Central memory CD4-positive, alpha-beta T cell (primary cell): Measurements from ENCODE around the gene RASL11B.
"Not testable (repeated sequence)": the region's sequence is repeated elsewhere in the genome, so short reads cannot be mapped to it uniquely, and the experiment has no call there.

ENCODE experiments used
- DNase-seq: peaks from one replicate; pipeline ENCODE4 v3.0.0; 2022
- total RNA-seq, 3 experiments: gene quantifications; one replicate each; lab custom pipeline; 2026; lab: John Stamatoyannopoulos, UW

The RASL11B gene, protein sequence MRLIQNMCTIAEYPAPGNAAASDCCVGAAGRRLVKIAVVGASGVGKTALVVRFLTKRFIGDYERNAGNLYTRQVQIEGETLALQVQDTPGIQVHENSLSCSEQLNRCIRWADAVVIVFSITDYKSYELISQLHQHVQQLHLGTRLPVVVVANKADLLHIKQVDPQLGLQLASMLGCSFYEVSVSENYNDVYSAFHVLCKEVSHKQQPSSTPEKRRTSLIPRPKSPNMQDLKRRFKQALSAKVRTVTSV
- total RNA-seq: 0 to 0.39 (median 0.11) reads per million in 3 experiments

DNA sequence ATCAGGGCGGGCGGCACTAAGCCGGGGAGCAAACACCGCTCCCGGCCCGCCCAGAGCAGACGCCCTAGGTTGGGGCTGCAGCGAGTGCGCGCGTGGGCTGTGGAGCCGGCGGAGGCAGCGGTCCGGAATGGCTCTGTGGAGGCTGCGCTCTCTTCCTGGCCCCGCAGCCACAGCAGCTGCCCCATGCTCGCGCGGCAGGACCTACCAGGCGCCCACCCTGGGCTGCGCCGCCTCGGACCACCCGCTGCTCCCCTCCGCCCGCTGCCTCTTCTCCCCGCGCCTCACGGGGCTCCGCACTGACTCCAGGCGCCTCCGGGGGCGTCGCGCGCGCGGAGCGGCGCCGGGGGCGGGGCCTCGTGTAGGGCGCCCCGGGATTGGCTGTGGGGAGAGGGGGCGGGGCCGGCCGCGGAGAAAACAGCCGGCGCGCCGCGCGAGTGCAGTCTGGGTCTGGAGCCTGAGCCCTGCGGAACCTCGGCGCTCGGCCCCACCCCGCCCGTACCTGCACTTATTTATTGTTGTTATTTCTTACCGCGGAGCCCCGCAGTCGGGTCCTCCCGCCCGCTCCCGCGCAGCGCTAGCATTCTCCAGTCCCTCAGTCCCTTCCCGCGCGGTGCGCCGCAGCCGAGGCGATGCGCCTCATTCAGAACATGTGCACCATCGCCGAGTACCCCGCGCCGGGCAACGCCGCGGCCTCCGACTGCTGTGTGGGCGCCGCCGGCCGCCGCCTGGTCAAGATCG is at the start of gene RASL11B:
TSS of gene RASL11B (plus strand) at position 439 of the 738 bp plus-strand sequence. CDS start at position 630, 191 bp downstream.
- DNase-seq: peak; percentile 82

DNA sequence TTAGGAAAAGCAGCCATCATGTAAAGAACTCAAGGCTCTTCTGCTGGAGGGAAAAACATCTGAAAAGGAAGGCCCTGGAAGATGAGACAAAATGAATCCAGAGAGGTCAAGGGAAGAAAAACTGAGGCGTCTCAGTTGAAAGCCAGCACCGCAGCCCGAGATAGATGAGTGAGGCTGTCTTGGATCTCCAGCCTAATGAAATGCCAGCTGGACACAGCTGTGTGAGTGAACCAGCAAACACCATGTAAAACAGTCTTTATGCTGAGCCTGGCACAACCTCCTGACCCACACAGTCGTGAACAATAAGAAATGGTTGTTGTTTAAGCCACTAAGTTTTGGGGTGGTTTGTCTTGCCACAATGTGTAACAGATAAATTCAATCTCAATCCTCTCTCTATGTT is 48.6 kb upstream of the RASL11B start:
- DNase-seq: no peak

GRCh38 chr4:52822583-52822971 is 39.5 kb upstream of the RASL11B start:
- DNase-seq: no peak

DNA sequence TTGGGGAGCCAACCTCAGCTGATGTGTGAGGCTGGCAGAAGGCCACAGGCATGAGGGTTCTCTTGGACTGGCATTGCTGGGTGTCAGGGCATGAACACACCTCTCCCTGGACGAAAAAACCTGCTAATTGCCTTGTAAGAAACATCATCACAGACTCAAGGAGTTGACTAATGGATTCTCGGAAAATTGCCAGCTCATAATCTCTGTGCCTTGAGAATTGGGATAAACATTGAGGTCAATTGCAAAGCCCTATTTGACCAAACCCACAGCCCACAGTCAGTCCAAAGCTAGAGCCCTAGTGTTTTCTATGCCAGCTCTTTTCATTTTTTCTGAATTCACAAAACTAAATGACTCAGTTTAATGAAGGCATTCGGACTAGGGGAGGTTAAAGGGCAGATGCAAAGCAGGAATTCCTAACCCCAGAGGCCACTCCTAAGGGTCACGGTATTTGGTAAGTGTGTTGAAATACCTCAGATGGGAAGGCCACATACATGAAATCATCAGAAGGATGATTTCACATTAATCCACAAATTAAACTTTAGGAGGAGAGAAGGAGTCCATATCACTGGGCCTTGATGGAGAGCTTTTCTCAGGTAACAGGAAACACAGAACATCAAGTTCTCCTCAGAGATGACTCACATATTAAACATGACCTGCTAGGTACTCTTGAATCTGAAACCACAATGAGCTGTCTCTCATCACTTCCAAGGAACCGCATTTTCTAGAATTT is 39.0 kb upstream of the RASL11B start:
- DNase-seq: no peak

DNA sequence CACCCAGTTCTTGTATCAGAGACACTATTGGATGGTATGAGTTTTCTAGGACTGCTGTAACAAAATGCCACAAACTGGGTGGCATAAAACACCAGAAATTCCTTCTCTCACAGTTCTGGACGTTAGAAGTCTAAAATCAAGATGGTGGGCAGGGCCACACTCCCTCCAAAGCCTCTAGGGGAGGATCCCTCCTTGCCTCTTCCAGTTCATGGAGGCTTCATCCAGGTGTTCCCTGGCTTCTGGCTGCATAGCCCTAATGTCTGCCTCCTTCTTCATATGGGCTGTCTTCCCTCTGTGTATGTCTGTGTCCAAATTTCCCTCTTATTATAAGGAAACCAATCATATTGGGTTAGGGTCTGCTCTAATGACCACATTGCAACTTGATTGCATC is 38.4 kb upstream of the RASL11B start:
- no peak for DNase-seq

DNA sequence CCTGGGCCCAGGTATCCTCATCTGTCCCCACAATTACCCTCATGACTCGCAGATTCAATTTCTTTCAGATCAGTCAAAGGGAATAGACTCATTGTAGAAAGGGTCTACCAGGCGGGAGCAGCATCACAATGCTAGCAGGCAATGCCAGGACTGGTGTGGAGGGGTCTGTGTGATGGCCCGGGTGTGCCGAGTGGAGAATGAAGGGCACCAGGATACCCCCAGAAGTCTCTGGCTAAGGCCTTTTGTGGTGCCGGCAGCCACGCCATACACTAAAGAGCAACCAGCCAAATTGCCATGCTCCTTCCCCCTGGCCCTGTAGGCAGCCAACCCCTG is 37.9 kb upstream of the RASL11B start:
- no peak for DNase-seq

DNA sequence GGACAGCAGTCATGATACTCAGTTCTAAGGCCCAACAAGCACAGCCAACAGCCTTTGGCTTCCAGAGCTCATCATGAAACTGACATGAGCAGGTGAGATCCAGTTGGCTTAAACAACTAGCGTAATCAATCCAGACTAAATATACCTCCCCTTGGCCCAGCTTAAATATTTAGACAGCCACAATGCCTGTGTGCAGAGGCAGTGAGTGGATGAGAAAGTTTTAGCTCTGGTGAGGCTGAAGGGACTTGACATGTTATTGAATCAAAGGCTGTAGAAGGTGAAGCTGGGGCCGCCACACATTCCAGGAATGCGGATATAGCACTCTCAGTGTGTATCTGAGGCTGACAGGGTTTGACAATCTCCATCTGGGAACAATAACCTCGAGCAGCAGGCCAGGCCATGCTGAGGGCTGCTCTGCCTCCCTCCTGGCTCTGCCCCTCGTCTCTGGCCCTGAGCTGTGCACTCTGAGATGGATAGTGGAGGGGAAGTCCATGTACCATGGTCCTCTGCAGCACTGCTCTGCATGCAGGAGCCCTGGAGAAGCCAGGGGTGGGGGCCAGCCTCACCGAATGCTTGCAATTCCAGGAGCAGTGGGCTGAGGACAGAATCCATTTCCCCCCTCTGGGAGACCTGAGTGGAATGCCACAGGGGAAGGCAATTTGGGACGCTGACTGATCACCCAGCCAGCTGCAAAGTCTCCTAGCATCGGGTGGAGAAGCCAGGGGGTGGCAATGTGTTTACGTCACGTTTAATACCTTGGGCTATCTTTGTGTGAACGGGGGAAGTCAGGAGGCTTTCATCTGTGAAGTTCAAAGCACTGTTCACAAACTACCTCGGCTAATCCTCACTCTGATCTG is 37.3 kb upstream of the RASL11B start:
- no peak for DNase-seq

GRCh38 chr4:52825460-52826090 is 36.5 kb upstream of the RASL11B start:
- DNase-seq: peak; percentile 9

DNA sequence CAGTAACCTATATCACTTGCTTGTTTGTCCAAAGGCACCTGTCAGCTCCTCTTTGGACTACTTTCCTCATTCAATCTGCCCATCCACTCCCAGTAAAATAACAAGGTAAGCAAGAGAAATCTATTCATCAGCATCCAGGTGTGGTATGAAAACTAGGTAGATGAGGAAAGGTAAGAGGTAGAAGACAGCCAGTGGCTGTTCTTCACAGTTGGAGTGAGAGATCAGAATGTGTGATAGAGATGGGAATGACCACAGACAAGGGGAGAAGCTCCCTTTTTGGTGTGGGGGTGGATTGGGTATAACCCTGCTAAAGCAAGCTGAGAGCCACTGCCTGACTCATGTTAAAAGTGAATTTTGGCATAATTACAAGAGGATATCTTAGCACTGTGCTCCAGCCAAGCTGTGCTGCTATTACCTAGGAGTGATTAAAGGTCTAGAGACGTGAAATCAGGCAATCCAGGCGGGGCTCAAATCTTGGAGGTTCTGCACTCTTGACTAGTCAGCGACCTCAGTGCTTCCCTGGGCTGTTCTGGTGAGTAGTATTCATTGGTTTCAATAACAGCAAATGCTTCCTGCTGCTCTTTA is 28.1 kb upstream of the RASL11B start:
- no peak for DNase-seq

- DNase-seq: not testable (repeated sequence)
Measured at GRCh38 chr4:52834641-52835456, 27.3 kb upstream of the RASL11B start.

- no peak for DNase-seq
Measured at GRCh38 chr4:52836120-52836519, 26.0 kb upstream of the RASL11B start.

DNA sequence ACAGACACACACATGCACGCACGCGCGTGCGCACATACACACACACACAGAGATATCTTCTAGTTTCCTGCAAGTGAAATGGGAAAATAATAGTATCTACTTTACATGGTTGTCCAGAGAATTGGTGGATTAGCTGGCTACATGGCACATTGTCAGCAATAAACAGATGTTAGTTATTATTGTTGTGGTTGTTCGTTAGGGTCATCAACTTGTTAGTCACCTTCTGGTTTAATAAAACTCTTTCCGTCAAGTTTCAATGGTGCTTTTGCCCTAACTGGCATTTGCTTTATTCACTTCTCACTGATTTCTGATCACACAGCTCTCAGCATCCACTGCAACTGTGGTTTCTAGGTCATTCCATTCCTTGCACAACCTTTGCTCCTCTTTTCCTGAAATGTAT is 25.4 kb upstream of the RASL11B start:
- no peak for DNase-seq

DNA sequence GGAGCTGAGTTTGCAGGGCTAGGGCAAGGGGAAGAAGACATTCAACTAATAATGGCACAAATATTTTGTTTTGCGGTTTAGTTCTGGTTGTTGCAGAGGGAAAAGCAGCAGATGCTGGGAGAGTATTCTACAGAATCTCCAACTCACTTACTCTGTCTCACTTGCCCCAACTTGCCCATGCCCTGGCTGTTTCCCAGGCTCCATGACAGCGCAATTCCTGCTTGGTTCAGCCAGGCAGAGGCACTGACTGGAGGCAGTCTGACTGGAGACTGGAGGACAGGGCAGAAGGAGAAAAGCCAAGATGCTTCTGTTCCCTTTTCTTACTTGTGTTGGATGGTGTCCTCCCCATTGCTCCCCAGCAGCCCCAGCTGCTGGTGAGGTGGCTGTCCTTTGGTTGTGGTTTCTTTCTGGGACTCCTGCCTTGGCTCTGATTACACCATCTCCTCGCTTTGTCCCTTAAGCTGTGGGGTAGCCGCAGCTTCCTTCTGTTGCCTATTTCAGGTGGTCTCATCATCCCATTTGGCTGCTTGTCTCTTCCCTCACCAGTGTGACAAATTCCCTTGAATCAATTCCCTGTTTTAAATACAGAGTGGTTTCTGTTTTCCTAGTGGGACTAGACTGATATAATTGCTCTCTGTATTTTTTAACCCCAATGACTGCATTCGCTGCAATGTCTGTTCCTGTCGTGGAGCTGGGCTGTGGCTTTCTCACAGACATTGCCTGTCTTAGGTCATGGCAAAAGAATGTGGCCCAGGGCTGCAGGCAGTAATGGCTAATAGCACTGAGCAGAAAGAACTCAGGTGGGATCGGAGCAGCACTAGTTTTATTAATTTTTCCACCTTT is 24.2 kb upstream of the RASL11B start:
- no peak for DNase-seq

- no peak for DNase-seq
Measured at GRCh38 chr4:52838729-52839586, 23.2 kb upstream of the RASL11B start.

DNA sequence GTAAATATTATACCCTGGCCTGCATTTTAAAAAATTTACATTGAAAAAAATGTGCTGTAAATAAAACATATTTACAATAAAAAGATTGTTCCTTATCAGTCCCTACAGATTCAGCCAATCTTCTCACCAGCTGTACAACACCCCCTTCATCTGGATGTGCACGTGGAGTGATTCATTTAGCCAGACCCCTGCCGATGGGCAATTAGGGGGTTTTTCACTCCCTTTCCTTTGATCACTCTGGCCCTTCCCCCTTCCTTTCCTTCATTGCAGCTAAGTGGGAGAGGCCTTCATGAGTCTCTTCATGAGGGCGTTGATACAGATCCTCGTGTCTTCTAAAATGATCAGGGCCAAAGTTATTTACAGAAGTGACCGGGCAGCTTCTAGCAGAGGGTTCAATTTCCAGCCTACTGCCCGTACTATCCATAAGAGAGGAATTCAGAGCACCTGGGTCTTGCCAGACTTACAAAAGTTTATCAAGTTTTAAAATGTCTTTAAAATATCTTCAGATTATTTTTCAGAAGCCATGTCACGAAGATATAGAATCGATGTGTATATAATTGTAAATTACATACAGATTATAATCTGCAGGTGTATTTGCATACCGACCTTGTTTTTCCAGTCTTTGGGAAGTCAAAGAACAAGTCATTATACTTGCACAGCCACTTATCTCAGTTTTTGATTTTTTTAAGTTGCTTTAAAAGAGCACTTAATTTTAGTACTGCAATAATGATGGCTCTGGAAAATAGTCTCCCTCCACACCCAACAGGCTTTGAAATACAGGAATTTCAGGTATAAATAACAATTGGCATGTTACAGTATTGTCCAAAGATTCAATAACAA is 21.4 kb upstream of the RASL11B start:
- no peak for DNase-seq

DNA sequence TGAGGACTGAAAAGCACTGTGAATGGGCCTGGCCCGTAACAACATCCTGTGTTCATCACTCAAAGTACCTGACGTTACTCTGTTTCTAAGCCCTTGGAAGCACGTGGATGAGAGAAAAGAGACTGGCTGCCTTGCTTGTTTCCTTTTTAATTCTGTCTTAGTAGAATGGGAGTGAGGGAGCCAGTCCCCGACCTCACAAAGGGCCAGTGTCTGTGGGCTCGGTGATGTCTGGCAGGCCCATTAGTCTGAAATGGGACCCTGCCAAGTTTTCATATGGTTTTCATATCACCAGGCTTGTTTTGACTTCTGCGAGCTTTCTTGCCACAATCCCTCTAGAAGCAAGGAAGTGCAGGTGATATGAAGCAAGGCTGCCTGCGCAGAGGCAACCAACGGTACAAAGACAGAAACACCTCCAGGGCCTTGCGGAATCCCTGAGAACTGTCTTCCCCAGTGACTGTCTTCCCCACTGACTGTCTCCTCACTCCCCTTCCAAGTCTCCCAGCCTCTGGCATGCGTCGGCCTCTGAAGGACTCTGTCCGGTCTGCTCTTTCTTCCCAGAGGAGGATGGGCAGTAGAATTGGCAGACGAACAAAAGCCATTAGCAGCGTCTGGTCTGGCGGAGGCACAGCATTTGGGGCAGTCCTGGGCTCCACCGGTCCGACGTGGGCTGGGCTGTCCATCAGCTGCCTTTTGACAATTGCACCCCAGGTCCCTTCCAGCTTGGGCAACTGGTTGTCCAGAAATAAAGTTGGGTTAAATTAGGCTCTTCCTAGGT is 20.2 kb upstream of the RASL11B start:
- no peak for DNase-seq

DNA sequence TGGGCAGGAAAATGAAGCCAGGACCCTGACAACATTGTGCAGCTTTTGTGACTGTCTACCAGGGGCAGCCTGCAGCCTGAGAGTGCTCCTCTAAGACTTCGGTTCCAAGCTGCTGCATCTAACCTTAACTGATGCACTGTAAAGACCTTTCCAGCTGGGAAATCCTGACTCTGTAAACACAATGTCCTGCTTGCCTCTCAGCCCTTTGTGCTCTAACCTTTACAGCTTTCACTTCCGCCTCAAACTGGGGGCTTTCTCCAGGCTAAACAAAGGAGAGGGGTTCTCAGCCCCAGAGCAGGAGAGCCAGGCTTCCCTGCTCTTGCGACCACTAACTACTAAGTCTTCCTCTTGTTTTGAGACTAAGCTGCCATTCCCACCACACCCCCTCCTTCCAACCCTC is 19.3 kb upstream of the RASL11B start:
- DNase-seq: no peak
